ENCODE data around the gene DYNLT2. TPM values are rescaled to one million over a fixed set of nuclear protein-coding genes. Genes with fewer than 3 reads are reported as not detected.

The DYNLT2 gene
- total and polyA plus RNA-seq, 2 of the 13 experiments (the other 11 are each of a cell fraction or from before 2014, with no cell fraction given) = 2.1 to 4.3 TPM

- TF ChIP-seq NFAT5 (CRISPR knock-in tag; IDR thresholded peaks at IDR 0.05) (peak; percentile 5; the same call in 1 of the 2 replicates), FOXJ3 (CRISPR knock-in tag; IDR thresholded peaks at IDR 0.05; ENCODE audit: borderline replicate concordance) (no peak), KDM4B (CRISPR knock-in tag; IDR thresholded peaks at IDR 0.05) (0 out of 2 replicates have a peak, but pooled peaks have one; percentile 16), DNMT1 (CRISPR knock-in tag; IDR thresholded peaks at IDR 0.05) (0 out of 2 replicates have a peak, but pooled peaks have one; percentile 67), NONO (IDR thresholded peaks at IDR 0.05) (no peak), NONO (CRISPR knock-in tag; conservative IDR thresholded peaks at IDR 0.05) (0 out of 2 replicates have a peak, but pooled peaks have one; percentile 48), ZNF747 (CRISPR knock-in tag; IDR thresholded peaks at IDR 0.05; ENCODE audit: borderline replicate concordance) (0 out of 2 replicates have a peak, but pooled peaks have one; percentile 4), MAX (IDR thresholded peaks at IDR 0.05) (peak; percentile 7), MTF2 (CRISPR knock-in tag; IDR thresholded peaks at IDR 0.05; ENCODE audit: borderline replicate concordance) (no peak), ZNF24 (IDR thresholded peaks at IDR 0.05) (no peak), ZNF335 (CRISPR knock-in tag; IDR thresholded peaks at IDR 0.05) (0 out of 2 replicates have a peak, but pooled peaks have one; percentile 33), SETDB1 (CRISPR knock-in tag; IDR thresholded peaks at IDR 0.05; ENCODE audit: borderline replicate concordance) (no peak), ZNF292 (CRISPR knock-in tag; IDR thresholded peaks at IDR 0.05; ENCODE audit: borderline replicate concordance, low read depth) (peak; percentile 55), ZNF687 (CRISPR knock-in tag; IDR thresholded peaks at IDR 0.05) (peak; percentile 6), ZNF768 (CRISPR knock-in tag; IDR thresholded peaks at IDR 0.05) (peak; percentile 67; the same call in 1 of the 2 replicates), MED13 (CRISPR knock-in tag; IDR thresholded peaks at IDR 0.05) (0 out of 2 replicates have a peak, but pooled peaks have one; percentile 14), HMGA1 (CRISPR knock-in tag; conservative IDR thresholded peaks at IDR 0.05) (no peak), TGIF2 (CRISPR knock-in tag; IDR thresholded peaks at IDR 0.05) (no peak)
Measured at GRCh38 chr6:169789146-169789943, 38.0 kb upstream of the DYNLT2 start (continued).

All from HepG2 (cell line).